Endothelial cell of umbilical vein (primary cell): ENCODE data around the gene ADAM10. TPM values are rescaled to one million over a fixed set of nuclear protein-coding genes. Genes with fewer than 3 reads are reported as not detected.

Source experiments
- BruUV-seq: library from RNA; stranded (reverse); fragments of 400-500 nt; replicated peaks from 2 replicates; lab custom pipeline; 2021; lab: Mats Ljungman, UMichigan
- CTCF ChIA-PET: fragments of 300-600, 350-600 bp; sonication (Branson Sonifier 250); formaldehyde crosslinking; loops from one replicate; lab custom pipeline; 2021; ENCODE audit warnings: antibody characterized with exemption, inconsistent platforms; lab: Charles Lee
- POLR2A ChIA-PET: fragments of 300-600, 350-600 bp; sonication (Branson Sonifier 250); formaldehyde crosslinking; loops from one replicate; lab custom pipeline; 2021; ENCODE audit warnings: antibody characterized with exemption, inconsistent platforms; lab: Charles Lee
- DNase-seq: peaks from one replicate; pipeline ENCODE4 v3.0.0-alpha.2; 2011; ENCODE audit warnings: low read depth, low spot score
- FAIRE-seq: peaks from 2 replicates; lab custom pipeline; 2011; peaks lifted over from hg19 to GRCh38; lab: Jason Lieb, UNC
- H2AFZ ChIP-seq: 2 replicates; pipeline ENCODE4 v1.6.0; 2012; ENCODE audit warnings: low read depth, low read length, control low read depth, inconsistent platforms
- H3K27ac ChIP-seq: 2 replicates; pipeline ENCODE4 v1.5.1; 2011; ENCODE audit warnings: low read depth, mild to moderate bottlenecking, control low read depth, low read length, moderate library complexity; ENCODE audit not compliant: insufficient read depth
- H3K27me3 ChIP-seq, 2 experiments: 2 replicates each; pipeline versions ENCODE4 v1.6.0 to v1.6.1; 2011; ENCODE audit warnings: low read length in 2 of 2, mixed read lengths in 1 of 2; ENCODE audit not compliant: control insufficient read depth in 2 of 2, insufficient read depth in 2 of 2
- H3K36me3 ChIP-seq, 2 experiments: 2 replicates in 1 of 2; 3 replicates in 1 of 2; pipeline ENCODE4 v1.5.1; 2011; ENCODE audit warnings: low read length in 2 of 2, mild to moderate bottlenecking in 1 of 2, moderate library complexity in 1 of 2; ENCODE audit not compliant: control insufficient read depth in 2 of 2, insufficient read depth in 2 of 2; ENCODE audit errors: extremely low read depth in 1 of 2
- H3K4me1 ChIP-seq: 3 replicates; pipeline ENCODE4 v1.5.1; 2011; ENCODE audit warnings: mild to moderate bottlenecking, low read length; ENCODE audit not compliant: control insufficient read depth, insufficient read depth; ENCODE audit errors: extremely low read depth
- H3K4me2 ChIP-seq: 2 replicates; pipeline ENCODE4 v1.6.1; 2011; ENCODE audit warnings: low read length, control low read depth, mixed read lengths; ENCODE audit not compliant: insufficient read depth
- H3K4me3 ChIP-seq, 3 experiments: fragments of 200-600 bp in 1 of 3; sonication (generic), shearing (Covaris generic) in 1 of 3; replicated peaks in 1 of 3; 2 replicates each; pipeline ENCODE4 v1.5.1; 2011 to 2016; ENCODE audit warnings: control low read depth in 3 of 3, low read length in 3 of 3, mild to moderate bottlenecking in 2 of 3, inconsistent platforms in 1 of 3, low read depth in 1 of 3, moderate library complexity in 1 of 3; ENCODE audit not compliant: insufficient read depth in 1 of 3
- H3K79me2 ChIP-seq: 2 replicates; pipeline ENCODE4 v1.6.0; 2012; ENCODE audit warnings: low read length, inconsistent platforms; ENCODE audit not compliant: control insufficient read depth, insufficient read depth
- H3K9ac ChIP-seq: replicated peaks from 2 replicates; pipeline ENCODE3; 2011; ENCODE audit warnings: low read length, control low read depth; ENCODE audit not compliant: insufficient read depth; ENCODE audit errors: extremely low read depth
- H3K9me1 ChIP-seq: replicated peaks from 3 replicates; pipeline ENCODE4 v1.6.0; 2011; ENCODE audit warnings: mild to moderate bottlenecking, low read length; ENCODE audit not compliant: control insufficient read depth, insufficient read depth; ENCODE audit errors: extremely low read depth
- H3K9me3 ChIP-seq: replicated peaks from 2 replicates; pipeline ENCODE4 v1.5.1; 2012; ENCODE audit warnings: low read length, inconsistent platforms; ENCODE audit not compliant: control insufficient read depth, insufficient read depth
- H4K20me1 ChIP-seq: replicated peaks from 2 replicates; pipeline ENCODE3; 2011; ENCODE audit warnings: mild to moderate bottlenecking, low read length; ENCODE audit not compliant: control insufficient read depth, insufficient read depth; ENCODE audit errors: extremely low read depth
- CTCF ChIP-seq, 2 donors: IDR thresholded peaks; 1 replicate in 1 of 2; 2 replicates in 1 of 2; pipeline ENCODE4 v1.5.1; 2011; ENCODE audit warnings: low read length in 2 of 2, mild to moderate bottlenecking in 2 of 2, moderate library complexity in 2 of 2, control low read depth in 1 of 2, inconsistent platforms in 1 of 2, low read depth in 1 of 2; ENCODE audit not compliant: insufficient read depth in 1 of 2; ENCODE audit errors: extremely low read depth in 1 of 2
- EZH2 ChIP-seq: IDR thresholded peaks from 2 replicates; pipeline ENCODE4 v1.6.1; 2012; ENCODE audit warnings: borderline replicate concordance, low read depth, mild to moderate bottlenecking, moderate library complexity, low read length, inconsistent platforms; ENCODE audit not compliant: severe bottlenecking
- FOS ChIP-seq: IDR thresholded peaks from 2 replicates; pipeline ENCODE4 v1.6.1; 2011; ENCODE audit warnings: mild to moderate bottlenecking, low read length, moderate library complexity, borderline replicate concordance; ENCODE audit not compliant: insufficient read depth
- GATA2 ChIP-seq: IDR thresholded peaks from 2 replicates; pipeline ENCODE4 v1.7.0; 2011; ENCODE audit warnings: low read depth, mild to moderate bottlenecking, moderate library complexity, mixed read lengths, low read length; ENCODE audit not compliant: insufficient read length, insufficient read depth
- JUN ChIP-seq: IDR thresholded peaks from 2 replicates; pipeline ENCODE4 v1.6.1; 2011; ENCODE audit warnings: borderline replicate concordance, low read depth; ENCODE audit not compliant: insufficient read length, insufficient read depth
- MAX ChIP-seq: IDR thresholded peaks from 2 replicates; pipeline ENCODE4 v1.6.1; 2011; ENCODE audit not compliant: insufficient read depth, insufficient read length
- MYC ChIP-seq: IDR thresholded peaks from one replicate; pipeline ENCODE4 v1.6.1; 2011; ENCODE audit warnings: mild to moderate bottlenecking, low read depth, low read length
- POLR2A ChIP-seq: IDR thresholded peaks from 2 replicates; pipeline ENCODE4 v1.6.1; 2012; ENCODE audit warnings: low read depth, mild to moderate bottlenecking, control low read depth, low read length
- POLR2AphosphoS5 ChIP-seq: IDR thresholded peaks from 2 replicates; pipeline ENCODE4 v1.6.1; 2012; ENCODE audit warnings: low read depth, mild to moderate bottlenecking, control low read depth, low read length, moderate library complexity; ENCODE audit not compliant: insufficient read depth
- dilution Hi-C: fragments of 300-500 bp; cut with MboI; formaldehyde crosslinking; loops from one replicate; pipeline ENCODE4 v1.15.0; 2019; ENCODE audit warnings: low sequenced_read_pairs; ENCODE audit not compliant: extremely low pct_ligation_motif_present
- intact Hi-C: fragments of 100-400 bp; cut with micrococcal nuclease; formaldehyde crosslinking; loops from one replicate; pipeline ENCODE4 v1.10.0; 2022
- polyA plus RNA-seq, 4 experiments: library from polyadenylated mRNA; depleted of rRNA in 3 of 4; stranded (reverse) in 3 of 4; unstranded in 1 of 4; fragments of >200 nt; gene quantifications; 2 replicates each; pipeline versions ENCODE4 v1.2.1 to v1.2.3, GENCODE V29; 2011 to 2012; ENCODE audit warnings: missing spikeins in 1 of 4
- total RNA-seq: library from RNA; stranded (reverse); gene quantifications from 2 replicates; pipeline ENCODE4 v1.2.3, GENCODE V29; 2021

The ADAM10 gene
- total and polyA plus RNA-seq, 2 donors (not counting 3 experiments of a cell fraction or from before 2014, with no cell fraction given), result 91.3 to 203 TPM

GRCh38 chr15:58593870-58594269 lies 155.6 kb downstream of the ADAM10 start:
- dilution Hi-C loops (no loop called here), intact Hi-C loops (no loop called here)
- H3K27me3 ChIP-seq, result no peaks in the 10 kb centered on the region
- H3K27ac ChIP-seq, result no peak overlapping the region
- DNase-seq (no peak), FAIRE-seq (no peak)
- H2AFZ ChIP-seq, result no peak overlapping the region
- H3K9me1 ChIP-seq, result no peaks in the 10 kb centered on the region
- no peak overlapping the region for H3K4me3 ChIP-seq
- no peaks in the 10 kb centered on the region for H4K20me1 ChIP-seq
- POLR2A ChIA-PET, result no interaction called here
- H3K9ac ChIP-seq, result no peak overlapping the region
- BruUV-seq, result no TSS peak
- H3K4me2 ChIP-seq, result no peak overlapping the region
- no peaks in the 10 kb centered on the region for H3K9me3 ChIP-seq
- CTCF ChIA-PET, result no interaction called here
- no peaks in the 10 kb centered on the region for H3K4me1 ChIP-seq
- H3K36me3 ChIP-seq, result peaks cover 0 to 2% of the 10 kb centered on the region in 2 experiments
- H3K79me2 ChIP-seq, result no peaks in the 10 kb centered on the region
- TF ChIP-seq EZH2 (no peak), MYC (no peak), CTCF (IDR thresholded peaks at IDR 0.05; ENCODE audit: extremely low read depth in 1 of 2, insufficient read depth in 1 of 2, low read depth in 1 of 2, low read length in 2 of 2) (no peak), GATA2 (no peak), POLR2A (no peak), MAX (no peak), JUN (no peak), FOS (no peak), POLR2AphosphoS5 (no peak)
